Activated CD4-positive, CD25-positive, alpha-beta regulatory T cell treated with anti-CD3 and anti-CD28 coated beads, Interleukin-2, amount 50 U/mL, for 72 hours (primary cell): ENCODE data around the gene MBNL2.

Source experiments
- DNase-seq: peaks from one replicate; pipeline ENCODE4 v3.0.0; 2021

MBNL2 gene

DNA sequence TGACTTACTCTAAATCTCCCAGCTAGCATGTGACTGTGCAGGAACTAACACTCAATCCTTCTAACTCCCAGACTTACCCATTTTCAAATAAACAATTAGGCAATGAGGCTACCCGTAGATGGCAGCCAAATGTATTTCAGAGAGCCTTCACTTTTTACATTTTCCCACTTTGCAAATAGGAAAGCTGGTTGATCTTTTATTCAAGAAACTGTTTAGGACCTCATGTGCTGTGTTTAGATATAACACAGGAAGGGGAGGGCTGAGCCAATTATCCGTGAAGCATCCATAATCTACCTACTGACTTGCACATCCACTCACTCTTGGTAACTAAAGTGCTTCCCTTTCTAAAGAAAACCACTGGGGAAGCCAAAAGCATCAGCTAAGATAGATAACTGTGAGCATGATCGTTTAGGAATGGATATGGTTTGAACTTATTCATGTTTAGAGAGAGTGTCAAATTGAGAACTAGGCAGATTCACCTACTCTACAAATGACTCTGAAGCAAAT lies 33.4 kb downstream of the MBNL2 start:
- DNase-seq: no peak

DNA sequence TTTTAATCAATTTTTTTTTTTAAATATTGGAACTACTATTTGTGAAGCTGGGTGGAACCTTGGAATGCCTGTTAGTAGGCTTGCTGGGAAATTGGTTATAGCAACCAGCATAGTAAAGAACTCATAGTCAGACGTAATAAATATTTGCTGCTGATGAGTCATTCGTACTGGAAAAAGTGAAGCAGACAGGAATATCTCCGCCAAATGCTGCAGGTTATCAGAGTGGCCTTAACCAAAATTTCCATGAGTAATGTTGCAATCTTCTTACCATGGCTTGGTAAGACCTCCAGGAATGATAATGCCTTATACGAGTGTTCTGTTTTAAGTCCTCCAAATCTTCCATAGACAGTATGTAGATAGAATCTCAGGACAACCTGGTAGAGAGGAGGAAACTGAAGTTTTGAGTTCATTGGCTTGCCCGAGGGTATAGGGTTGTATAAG lies 34.2 kb downstream of the MBNL2 start:
- no peak for DNase-seq

DNA sequence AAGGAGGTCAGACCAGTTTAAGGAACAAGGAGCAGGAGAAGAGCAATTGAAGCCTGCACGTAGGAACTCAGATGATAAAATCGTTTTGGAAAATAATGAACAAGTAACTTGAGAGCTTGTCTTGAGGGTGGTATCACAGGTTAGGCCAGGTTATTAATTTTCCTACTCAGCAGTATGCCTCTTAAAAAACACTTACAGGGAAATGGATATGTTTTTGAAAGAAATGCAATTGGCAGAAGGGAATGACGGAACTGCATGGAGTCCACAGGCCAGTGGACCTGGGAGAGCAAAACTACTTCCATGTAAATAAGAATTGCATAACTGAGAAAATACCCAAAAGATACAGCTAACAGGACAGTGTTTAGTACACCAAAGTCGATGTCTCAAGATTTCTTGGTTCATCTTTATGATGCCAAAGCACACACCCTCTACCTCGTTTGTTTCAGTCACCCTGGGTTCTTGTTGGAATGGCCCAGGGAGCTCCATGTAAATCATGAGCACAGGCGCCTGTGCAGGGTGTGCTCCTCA lies 35.2 kb downstream of the MBNL2 start:
- DNase-seq: no peak

DNA sequence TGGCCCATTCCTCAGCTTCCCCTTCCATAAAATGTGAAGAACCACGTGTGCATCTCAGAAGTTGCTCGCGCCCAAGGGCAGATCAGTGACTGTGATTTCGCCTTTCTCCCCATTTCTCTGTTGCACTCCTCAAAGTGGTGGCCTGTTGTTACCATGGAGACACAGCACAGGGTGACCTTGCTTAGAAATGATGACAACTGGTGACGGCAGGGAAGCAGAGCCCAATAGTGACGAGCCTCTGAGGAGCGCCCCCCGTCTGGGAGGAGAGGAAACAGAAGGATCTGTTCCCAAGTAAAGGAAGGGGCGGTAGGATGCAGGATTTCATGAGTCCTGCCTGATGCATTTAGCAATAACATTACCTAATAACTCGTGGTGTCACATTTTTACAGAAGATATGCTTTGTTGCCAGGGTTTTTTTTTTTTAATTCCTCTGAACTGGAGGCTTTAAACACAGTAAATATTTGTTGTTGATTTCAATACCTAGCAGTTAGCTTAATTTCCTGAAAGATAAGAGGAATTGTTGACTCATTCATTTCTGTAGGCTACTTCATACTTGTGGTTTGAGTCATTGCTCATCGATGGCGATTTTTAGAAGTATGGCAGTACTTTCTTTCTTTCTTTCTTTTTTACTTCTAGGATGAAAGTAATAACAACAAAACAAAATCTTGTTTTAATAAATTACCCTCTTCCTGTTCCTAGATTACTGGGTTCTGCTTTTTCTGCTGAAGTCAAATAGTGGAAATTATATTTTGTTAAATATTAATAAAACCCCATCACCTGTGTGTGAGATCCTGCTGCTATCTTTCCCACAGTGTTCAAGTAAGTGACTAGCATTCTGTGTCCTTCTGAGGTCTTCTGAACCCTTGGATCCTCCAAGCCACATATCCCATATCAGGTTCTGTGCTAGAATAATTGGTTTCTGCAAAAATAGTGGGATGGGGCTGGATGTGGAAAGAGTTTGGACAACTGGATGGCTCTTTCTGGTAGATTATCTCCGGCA lies 36.0 kb downstream of the MBNL2 start:
- no peak for DNase-seq

DNA sequence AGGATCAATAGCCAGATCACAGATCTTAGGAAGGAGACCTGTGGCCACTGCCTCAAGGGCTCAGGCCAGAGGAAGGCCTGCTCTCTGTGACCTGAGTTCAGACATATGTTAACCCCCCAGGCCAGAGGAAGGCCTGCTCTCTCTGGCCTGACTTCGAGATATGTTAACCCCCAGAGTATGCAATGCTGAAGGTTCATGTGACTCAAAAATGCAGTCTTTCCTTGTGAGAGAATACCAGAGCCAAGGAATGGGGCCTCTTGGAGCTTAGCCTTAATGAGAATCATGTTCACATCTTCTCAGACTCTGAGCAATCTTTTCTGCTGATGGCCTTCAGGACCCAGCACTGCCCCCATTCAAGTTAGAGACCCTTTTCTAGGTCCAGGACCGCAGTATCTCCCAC lies 36.7 kb downstream of the MBNL2 start:
- DNase-seq: no peak

DNA sequence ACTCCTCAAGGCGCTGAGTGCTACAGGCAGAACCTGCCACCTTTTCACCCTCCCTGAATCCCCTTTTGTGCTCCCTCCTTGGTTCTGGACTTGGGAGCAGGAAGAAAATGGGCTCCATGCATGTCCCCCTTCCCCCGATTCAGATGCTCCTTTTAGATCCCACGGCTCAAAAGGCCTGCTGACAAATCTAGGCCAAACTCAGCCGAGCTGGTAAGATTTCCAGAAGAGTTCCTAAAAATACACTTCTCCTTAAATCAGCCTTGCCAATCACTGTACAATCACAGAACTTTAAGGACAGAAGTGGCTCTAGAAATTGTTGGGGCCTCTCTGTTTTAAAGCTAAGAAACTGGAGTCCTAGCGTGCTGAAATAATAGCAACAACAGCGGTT lies 37.3 kb downstream of the MBNL2 start:
- no peak for DNase-seq

DNA sequence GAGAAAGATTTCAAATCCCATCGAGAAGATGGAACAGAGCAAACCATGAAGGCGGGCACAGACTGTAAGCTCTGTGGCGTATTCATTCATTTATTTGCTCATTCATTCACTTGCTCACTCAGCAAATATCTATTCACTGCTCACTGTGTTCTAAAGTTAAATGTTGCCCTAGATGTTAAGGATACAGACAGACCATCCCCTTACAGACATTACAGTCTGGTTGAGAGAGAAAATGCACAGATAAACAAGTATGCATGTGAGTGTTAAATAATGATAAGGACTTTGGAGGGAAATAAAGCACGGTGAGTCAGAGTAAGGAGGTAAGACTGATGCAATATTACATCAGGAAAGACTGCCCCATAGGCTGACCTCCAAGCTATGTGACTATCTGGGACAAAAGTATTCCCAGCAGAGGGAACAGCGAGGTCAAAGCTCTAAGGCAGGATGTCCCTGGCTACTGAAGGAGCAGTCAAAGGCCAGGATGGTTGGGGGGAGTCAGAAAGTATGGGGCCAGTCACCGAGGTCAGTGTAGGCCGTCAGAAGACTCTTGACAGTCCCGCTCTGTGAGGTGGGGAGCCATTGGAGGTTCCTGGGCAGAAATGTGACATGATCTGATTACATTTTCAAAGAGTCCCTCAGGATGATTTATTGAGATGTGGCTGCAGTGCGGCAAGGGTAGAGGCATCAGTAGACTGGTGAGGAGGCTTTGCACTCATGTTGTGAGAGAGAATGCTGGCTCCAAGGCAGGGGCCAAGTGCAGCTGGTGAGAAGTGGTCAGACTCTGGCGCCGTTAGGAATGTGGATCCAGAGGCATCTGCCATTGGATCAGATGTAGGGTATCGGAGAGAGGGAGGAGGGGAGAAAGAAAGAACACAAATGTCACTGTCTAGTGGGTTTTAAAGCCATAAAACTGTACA lies 37.9 kb downstream of the MBNL2 start:
- DNase-seq: no peak

DNA sequence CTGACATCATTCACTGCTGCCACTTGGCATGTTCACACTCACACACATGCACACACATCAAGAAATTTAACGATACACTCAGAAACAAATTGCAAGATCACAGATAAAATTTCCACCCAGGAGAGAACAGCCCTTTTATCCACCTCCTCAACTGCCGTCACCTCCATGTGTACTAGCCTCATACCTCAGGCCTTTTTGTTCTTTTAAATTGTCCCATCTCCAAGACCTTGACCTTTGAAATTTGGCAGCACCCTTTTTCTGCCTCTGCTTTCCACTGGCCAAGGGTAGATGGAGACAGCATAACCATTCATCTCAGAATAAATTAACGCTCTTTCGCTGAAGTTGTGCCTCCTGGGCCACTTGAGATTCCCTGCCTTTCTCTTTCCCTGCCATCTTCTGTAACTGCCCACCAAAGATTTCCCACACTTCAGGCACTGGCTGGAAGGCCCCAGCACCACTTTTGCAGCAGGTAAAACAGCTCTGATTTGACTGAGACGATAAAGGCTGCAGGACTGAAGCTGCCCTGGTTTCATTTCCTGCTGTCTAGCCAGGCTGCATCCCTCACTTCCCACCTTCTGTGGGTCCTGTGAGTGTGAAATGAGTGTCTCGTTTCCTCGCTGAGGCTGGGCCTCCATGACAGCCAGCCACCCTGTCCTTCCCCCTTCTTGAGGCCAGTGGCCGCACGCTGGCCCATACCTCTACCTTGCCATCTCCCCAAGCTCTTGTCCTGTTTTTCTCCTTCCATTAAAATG lies 39.3 kb downstream of the MBNL2 start:
- DNase-seq: no peak

DNA sequence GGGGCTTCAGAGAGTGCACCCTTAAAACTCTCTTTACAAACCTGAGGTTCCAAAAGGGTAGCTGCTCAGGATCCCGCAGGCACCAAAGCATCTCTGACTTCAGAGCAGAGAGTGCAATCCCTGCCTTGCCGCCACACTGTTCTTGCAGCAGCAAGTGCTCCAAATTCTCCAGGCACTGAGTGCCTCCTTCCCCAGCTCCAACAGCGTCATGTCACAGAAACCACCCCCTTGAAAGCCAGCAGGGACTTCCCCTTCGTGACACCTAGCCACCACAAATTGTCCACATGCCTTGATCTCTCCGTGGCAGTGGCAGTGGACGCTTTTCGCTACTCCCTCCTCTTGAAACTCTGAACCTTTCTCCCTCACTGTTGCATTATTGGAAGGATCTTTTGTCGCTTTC lies 39.9 kb downstream of the MBNL2 start:
- no peak for DNase-seq

DNA sequence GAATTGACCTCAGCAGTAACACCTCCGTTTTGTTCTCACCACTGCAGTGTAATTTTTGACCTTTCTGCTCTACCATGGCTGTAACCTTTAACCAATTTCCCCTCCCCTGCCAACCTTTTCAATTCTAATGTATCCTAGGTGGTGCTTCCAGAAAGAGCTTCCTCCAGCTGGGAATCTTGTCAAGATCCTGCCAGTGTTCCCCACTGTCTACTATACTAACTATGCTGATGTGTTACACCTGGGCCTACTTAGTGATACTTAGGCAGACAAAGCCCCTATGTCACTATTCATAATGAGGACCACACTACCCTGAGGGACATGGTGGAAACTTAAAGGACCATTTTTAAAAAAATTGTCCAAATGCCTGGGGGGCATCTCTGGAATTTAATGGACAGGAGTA lies 41.0 kb downstream of the MBNL2 start:
- DNase-seq: no peak

DNA sequence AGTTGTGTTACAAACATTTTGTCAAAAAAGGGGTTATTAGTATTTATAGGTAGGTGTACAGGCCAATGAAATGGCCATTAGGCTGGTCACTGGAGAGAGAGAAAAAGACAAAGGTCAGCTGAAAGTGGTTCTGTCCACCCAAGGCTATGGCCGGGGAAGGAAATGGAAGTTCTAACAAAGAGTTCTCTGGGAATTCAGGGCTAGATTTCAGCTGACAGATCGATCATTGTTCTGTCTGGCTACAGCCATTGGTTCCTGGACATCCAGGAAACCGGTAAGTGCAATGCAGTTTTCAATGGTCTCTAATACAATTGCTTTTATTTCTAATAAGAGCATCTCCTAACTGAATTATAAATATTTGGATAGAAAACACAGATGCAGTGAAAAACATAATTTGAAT lies 42.5 kb downstream of the MBNL2 start:
- DNase-seq: no peak

DNA sequence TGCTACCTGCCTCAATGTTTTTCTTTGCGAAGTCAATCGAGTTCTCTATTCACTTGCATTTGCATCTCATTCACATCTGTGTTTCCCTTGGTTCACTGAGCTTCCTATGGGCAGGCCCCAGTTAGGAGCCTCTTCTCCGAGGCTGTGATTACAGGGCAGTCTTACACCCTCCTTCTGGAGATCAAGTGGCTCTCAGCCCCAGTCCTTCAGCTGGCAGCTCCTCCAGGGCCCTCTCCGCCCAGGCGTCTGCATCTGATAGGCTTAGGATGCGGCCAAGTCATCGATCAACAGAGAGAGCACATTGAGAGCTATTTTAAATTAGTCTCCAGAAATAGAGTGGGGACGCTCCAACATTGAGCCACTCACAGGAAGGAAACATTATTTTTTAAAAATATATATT lies 44.2 kb downstream of the MBNL2 start:
- no peak for DNase-seq

DNA sequence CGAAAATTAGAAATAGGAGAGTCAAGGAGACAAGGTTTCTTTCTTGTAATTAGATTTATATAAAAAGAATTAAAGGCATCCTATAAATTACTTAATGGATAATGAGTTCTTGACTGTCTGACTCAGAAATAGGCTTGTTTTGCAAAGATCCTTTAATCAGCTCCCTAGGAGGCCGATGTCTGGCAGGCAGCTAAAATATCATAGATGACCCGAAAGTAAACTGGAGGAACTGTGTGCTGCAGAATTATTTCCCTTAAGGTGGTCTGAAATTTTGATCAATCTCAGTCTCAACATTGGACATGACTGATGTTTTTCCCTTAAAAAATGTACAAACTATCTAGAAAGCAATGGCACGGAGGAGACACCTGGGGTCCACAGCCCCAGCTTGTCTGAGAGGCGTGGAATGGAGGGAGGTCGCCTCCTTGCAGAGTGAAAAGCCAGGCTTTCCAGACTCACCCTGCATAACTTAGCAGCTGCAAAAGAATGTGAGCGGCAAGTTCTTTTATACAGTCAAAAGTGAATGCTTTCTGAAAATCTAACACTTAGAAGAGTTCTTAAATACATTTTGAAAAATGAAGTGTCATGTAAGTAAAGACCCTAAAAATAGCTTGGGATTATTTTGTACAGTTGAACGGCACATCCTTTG lies 44.8 kb downstream of the MBNL2 start:
- DNase-seq: no peak

DNA sequence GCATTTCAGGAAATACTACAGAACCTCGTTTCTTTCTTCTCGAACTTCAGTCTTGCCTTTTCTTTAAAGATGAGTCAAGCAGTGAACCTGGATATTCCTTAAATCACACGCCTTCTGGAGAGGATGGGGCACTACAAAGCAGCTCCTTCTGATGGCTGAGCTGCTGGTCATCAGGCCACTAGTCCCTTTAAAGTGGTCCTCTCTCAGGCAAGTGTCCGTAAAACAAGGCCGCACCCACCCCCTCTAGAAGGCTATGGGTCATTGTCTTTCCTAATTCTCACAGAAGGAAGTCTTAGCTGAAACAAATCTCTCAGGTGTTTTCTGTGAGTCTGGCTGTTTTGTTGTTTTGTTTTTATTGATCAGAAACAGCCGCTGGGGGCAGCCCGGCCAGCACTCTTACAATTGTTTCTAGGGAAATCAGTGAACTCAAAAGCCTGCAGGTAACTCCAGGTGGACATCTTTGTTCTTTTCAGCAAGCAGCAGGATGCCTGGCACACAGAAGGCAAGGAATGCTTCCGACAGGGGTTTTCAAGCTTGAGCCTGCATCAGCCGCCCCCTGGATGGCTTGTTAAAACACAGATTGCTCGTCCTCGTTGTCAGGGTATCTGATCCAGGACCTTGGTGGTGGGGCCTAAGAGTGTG lies 45.4 kb downstream of the MBNL2 start:
- no peak for DNase-seq

DNA sequence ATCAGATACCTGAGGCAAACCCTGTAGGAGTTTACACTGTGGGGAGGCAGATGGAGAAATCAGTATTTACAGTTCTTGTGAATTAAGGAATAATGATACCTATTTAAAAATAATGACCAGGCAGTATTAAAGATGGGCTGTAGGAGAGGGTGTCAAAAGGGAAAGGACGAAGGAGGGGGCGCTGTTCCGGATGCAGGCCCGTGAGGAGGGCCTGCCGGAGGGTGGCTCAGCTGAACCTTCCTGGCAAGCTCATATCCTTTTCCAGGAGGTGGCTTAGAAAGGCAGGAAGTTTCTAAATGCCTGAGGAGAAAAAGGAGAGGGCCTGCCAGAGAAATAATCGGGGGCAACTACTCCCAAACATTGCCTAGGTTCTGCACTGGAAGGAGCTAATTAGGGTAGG lies 46.6 kb downstream of the MBNL2 start:
- DNase-seq: no peak

DNA sequence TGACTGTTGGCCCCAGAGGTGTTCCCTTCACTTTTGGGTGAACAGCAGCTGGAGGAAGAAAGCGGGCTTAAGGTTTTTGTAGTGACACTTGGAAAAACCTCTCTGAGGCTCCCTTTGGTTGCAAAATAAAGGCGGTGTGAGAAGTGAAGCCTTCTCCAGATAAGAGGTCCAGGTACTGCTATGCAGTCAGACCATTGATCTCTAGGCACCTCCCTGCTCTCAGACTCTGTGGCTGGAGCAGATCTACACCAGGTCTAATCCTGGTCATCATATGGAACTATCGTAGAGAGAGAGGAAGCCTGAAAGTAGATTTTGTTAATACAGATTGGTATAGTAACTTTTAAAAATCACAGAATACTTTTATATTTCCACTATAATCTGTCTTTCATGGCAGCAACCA lies 47.5 kb downstream of the MBNL2 start:
- DNase-seq: no peak

DNA sequence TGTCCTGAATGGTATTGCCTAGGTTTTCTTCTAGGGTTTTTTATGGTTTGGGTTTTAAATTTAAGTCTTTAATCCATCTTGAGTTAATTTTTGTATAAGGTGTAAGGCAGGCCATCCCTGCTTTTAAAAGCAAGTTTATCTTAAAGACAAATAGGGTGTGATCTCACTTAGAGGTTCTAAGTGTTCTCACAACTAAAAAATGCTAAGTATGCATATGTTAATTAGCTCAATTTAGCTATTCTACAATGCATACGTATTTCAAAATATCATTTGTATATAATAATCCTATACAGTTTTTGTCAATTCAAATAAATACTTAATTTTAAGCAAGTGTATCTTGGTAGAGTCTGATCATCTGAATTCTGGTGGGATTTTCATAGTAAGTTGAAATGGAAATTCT lies 50.4 kb downstream of the MBNL2 start:
- DNase-seq: no peak

DNA sequence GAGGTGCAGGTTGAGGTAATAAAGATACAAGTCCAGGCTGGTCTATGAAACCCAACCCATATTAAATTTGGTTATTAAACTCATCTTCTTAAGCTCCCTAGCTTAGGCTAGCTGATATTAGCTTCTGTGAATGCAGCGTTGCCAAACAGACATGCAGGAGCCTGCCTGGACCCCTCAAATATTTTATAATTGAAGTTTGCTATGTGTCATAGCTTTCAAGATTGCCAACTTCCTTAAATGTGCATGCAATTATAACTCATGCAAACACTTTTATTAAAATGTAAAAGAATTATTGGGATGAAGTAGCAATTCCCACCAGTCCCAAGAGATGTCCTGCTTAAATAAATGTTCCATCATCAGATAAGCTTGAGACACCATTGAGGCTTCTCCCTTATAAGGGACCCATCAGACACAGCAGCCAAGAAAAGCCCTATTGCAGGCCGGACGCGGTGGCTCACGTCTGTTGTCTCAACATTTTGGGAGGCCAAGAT lies 51.3 kb downstream of the MBNL2 start:
- no peak for DNase-seq

DNA sequence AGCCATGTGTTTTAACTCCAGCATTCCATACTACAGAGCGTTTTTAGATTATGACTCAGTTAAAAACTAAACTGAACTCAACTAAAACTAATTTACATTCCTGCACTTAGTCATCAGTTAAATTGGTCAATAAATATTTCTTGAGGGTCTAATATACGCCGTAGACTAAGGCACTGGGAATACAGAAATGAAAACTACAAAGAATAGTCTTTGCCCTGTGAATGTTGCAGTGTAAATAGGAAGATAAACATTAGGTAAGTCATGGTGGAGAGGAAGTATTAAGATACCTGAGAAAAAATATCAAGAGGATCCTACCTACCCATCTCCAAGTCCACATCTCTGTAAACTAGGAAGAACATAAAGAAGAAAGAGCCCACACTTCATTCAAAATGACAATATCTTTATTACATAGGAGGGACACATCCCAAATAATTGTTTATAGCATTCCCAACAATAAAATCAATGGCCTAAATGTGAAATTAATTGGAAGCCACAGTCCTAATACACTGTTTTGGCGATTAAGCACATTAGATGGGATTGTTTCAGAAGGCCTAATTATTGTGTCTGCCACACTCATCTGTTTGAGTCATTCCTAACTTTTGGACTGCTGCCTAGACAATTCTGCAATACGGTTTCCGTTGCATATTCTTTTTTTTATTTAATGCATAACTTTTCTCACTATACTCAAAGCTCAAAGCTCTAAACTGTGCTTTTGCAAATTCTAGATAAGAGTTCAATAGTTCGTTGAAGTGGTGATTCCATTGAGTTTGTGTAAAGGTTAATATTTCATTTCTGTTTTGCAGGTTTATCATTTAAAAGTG lies 52.9 kb downstream of the MBNL2 start:
- DNase-seq: no peak

DNA sequence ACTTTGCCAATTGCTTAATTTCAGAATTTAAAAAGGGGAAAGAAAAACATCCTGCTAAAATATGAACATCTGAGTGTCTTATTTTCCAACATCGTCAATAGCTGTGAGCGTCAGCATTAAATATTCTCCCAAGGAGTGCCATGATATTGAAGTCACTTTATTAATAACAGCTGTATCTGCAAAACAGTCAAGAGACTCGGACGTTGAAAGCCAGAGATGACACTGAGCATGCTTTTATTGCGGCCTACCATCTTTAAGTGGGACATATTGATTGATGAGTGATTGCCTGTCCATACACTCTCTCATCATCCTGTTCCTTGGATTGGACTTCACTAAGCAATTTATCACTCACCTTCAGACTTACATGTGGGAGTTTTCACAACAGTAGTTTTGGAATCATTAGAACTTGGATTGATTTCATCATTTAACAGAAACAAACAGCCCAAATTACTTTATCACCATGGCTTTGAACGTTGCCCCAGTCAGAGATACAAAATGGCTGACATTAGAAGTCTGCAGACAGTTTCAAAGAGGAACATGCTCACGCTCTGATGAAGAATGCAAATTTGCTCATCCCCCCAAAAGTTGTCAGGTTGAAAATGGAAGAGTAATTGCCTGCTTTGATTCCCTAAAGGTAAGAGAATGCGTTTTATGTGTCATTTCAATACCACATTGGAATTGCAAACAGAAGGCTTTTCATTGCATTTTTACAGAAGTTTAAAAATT lies 53.8 kb downstream of the MBNL2 start:
- no peak for DNase-seq
